Smooth muscle cell of the coronary artery (primary cell): ENCODE measurements around the gene PCDHGA7. TPM values are rescaled to one million over a fixed set of nuclear protein-coding genes. Genes with fewer than 3 reads are reported as not detected.

ENCODE experiments used
- total RNA-seq: library from RNA; depleted of rRNA; stranded (reverse); fragments of >200 nt; gene quantifications from 2 replicates; pipeline ENCODE4 v1.2.3, GENCODE V29; 2014; ENCODE audit warnings: low replicate concordance

PCDHGA7 gene
- 2.3 and 2.8 TPM in 2 replicates for total RNA-seq

DNA sequence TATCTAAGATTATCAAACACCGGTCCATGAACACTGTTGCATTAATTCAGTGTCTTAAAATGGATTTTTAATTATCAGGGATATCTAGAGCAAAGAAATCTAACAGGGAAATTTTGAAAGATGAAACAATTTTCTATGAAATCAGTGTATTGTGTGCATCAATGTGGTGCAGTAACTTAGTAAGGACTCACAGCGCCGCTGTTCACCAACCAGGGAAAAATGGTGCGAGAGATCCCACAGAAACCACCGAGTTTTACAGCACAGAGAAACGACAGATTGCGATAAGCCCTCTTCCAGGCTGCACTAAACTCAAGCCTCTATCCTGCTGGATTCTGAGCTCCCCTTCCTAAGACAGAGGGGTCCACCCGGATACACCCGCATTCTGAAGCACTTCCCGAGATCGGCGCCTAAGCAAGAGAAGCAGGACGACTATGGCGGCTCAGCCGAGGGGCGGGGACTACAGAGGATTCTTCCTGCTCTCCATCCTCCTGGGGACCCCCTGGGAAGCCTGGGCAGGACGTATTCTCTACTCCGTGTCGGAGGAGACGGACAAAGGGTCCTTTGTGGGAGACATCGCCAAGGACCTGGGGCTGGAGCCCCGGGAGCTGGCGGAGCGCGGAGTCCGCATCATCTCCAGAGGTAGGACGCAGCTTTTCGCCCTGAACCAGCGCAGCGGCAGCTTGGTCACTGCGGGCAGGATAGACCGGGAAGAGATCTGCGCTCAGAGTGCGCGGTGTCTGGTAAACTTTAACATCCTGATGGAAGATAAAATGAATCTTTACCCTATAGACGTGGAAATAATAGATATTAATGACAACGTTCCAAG is at the start of gene PCDHGA7:
TSS of gene PCDHGA7 (plus strand) at position 274 of the 826 bp plus-strand sequence. CDS start at position 432, 158 bp downstream.

DNA sequence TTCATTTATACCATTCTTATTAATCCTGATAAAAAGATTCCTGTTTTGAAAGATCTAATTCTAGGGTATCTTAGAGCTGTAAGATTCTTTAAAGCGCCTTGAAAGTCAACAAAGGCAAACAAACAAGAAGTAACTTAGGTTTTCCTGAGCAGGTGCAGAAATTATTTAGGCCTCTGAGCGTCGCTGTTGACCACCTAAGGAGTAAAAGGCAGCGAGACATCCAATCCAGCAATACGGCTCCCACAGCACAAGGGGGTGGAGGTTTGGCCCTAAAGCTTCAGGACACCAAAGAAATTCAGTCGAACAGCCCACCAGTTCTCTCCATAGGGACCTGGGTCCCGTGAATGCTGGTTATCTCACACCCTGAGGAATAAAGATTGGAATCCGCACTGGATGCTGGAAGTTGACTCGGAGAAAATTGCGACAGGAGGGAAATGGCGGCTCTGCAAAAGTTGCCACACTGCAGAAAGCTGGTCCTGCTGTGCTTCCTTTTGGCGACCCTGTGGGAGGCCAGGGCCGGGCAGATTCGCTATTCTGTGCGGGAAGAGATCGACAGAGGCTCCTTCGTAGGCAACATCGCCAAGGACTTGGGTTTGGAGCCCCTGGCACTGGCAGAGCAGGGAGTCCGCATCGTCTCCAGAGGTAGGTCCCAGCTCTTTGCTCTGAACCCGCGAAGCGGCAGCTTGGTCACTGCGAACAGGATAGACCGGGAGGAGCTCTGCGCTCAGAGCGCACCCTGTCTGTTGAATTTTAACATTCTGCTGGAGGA is 43.8 kb upstream of the PCDHGA7 start, which contains the start of gene PCDHGA2:
TSS of gene PCDHGA2 (plus strand) at position 223 of the 769 bp plus-strand sequence.

DNA sequence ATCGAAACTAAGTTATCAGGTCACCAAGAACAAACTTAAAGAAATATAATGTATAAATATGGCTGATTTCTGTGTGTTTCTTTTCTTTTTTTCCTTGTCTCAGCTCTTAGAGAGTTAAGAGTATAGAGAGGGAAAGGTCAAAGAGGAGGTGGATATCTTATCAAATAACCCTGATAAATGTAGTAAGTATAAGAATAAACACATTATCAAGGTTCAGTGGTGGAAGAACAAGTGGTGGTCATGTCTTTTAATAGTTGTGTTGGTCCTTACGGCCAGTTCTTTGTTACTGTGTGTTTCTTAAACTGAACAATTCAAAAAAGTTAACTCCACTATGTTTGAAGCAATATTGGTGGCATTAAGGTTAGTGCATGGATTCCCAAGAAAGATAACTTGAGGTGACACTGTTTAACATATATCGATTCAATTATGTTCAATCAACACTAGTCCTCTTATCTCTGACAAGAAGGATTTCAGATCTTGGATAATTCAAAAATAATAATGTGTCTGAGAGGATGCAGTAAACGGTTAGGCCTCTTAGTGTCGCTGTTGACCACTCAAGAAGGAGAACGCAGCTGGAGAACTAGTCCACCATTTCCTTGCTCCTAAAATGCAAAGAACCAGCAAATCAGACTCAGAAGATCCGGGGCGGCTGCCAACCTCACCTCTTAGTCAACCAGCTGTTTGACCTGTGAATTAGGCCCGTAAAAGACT is 39.1 kb upstream of the PCDHGA7 start, which contains the start of gene PCDHGA3:
TSS of gene PCDHGA3 (plus strand) at position 588 of the 711 bp plus-strand sequence. CDS start 205 bp downstream, outside the sequence.

DNA sequence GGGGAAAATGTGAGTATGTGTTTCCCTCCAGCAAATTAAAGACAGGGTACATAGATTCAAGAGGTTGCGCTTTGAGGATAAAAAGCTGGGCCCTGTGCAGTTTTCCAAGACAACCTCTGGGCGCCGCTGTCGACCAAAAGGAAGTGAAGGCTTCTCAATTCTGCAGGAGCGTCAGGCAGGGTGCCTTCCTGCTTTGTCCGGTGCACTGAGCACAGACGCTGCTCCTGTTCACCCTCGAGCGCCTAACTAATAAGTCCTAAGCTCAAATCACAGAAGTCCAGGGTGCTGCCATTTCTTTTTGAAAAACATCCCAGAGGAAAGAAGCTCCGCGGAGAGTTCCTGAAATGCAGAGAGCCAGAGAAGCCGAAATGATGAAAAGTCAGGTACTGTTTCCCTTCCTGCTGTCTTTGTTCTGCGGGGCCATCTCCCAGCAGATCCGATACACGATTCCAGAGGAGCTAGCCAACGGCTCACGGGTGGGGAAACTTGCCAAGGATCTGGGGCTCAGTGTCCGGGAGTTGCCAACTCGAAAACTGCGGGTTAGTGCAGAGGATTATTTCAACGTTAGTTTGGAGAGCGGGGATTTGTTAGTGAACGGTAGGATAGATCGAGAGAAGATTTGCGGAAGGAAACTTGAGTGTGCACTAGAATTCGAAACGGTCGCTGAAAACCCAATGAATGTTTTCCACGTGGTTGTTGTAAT is 32.5 kb upstream of the PCDHGA7 start, which contains the start of gene PCDHGB1:
TSS of gene PCDHGB1 (plus strand) at position 183 of the 703 bp plus-strand sequence. CDS start at position 345, 162 bp downstream.

DNA sequence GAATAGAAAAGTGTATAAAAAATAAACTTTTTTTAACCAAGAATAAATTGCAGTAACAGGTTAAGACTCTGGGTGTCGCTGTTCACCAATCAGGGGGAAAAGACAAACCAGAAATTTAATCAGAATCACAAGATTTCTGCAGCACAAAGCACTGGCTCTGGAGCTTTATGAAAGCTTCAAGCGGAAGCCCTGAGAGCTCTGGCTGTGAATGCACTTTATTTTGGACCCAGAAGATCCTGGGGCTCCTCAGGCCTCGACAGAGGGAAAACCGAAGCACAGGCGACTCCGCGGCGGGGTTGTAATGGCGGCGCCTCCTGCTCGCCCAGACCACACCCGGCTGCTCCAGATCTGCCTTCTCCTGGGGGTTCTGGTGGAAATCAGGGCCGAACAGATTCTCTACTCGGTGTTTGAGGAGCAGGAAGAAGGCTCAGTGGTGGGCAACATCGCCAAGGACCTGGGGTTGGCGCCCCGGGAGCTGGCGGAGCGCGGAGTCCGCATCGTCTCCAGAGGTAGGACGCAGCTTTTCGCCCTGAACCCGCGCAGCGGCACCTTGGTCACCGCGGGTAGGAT is 27.6 kb upstream of the PCDHGA7 start, which contains the start of gene PCDHGA4:
TSS of gene PCDHGA4 (plus strand) at position 122 of the 570 bp plus-strand sequence. CDS start at position 209, 87 bp downstream.

DNA sequence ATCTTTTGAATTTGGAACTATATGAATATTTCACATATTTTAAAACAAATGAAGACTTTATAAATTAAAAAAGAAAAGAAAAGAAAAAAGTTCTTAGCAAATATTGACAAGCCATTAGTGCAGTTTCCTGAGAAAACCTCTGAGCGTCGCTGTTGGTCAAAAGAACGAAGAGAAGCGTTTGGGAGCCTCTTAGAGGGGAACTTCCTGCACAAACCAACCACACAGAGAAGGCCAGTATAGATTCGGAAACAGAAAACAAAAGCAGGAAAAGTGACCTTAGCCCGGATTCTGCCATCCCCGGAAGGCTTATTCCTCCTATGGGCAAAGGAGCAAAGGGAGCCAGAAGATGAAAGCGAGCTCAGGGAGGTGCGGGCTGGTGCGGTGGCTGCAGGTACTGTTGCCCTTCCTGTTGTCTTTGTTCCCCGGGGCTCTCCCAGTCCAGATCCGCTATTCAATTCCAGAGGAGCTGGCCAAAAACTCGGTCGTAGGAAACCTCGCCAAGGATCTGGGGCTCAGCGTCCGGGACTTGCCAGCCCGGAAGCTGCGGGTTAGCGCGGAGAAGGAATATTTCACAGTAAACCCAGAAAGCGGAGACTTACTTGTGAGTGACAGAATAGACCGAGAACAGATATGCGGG is 22.6 kb upstream of the PCDHGA7 start, which contains the start of gene PCDHGB2:
TSS of gene PCDHGB2 (plus strand) at position 205 of the 637 bp plus-strand sequence. CDS start at position 347, 142 bp downstream.

DNA sequence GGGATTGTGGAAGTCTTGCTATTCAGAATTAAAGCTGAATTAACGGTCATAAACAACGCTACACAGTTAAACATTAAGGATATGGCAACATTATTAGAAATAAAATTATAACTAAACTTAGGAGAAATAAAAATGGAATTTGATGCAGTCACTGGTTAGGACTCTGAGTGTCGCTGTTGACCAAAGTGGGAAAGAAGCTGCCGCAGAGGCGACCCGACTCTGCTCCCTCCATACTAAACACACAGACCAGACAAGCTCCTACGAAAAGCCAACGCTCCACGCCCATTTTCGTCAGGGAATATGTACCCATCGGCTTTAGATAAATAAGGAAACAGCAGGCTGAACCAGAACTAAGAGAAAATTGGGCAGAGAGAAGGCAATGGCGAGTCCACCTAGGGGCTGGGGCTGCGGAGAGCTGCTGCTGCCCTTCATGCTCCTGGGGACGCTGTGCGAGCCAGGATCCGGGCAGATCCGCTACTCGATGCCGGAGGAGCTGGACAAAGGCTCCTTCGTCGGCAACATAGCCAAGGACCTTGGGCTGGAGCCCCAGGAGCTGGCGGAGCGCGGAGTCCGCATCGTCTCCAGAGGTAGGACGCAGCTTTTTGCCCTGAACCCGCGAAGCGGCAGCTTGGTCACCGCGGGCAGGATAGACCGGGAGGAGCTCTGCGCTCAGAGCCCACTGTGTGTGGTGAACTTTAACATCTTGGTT is 18.4 kb upstream of the PCDHGA7 start, which contains the start of gene PCDHGA5:
TSS of gene PCDHGA5 (plus strand) at position 211 of the 709 bp plus-strand sequence. CDS start at position 380, 169 bp downstream.

DNA sequence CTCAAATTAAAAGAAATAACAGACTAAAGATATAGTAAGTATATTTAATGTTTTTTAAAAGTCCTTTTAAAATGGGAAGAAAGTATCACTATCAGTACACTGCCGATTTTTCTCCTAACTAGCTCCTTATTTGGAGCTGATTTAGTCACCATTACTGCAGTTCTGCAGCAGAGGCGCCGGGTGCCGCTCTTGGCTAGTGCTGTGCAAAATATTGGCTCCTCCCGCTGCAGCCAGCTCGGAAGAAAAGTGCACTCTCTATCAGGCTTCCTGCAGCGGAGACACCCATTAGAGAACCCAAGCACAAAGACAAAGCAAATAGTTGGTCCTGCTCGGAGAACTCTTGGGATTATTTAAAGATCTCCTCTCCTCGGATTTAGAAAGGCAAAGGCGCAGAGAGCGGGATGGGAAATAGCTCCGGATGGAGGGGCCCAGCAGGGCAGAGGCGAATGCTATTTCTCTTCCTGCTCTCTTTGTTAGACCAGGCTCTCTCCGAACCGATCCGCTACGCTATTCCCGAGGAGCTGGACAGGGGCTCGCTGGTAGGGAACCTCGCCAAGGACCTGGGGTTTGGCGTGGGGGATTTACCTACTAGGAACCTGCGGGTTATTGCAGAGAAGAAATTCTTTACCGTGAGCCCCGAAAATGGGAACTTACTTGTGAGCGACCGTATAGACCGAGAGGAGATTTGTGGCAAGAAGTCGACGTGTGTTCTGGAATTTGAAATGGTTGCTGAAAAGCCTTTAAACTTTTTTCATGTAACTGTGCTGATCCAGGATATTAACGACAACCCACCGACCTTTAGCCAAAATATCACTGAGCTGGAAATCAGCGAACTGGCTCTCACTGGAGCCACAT is 12.3 kb upstream of the PCDHGA7 start, which contains the start of gene PCDHGB3:
TSS of gene PCDHGB3 (plus strand) at position 249 of the 855 bp plus-strand sequence. CDS start at position 402, 153 bp downstream.

DNA sequence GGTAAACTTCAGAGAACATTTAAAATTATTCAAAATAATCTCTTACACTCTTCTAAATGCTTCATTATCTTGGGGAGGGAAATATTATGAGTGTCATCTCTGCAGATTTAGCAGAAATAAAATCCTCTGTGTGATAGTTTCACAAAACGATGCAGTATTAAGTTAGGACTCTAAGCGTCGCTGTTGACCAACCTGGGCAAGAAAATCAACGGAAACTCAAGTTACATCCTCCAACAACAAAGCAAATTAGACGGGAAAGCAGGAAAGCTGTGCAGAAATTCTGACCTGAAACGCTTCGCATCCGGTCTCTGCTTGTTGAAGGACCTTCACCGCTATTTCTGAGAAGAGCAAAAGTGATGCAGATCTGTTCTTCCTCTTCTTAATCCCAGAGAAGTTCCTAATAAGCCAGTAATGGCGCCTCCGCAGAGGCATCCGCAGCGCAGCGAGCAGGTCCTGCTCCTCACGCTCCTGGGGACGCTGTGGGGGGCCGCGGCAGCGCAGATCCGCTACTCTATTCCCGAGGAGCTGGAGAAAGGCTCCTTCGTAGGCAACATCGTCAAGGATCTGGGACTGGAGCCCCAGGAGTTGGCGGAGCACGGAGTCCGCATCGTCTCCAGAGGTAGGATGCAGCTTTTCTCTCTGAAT is 8.7 kb upstream of the PCDHGA7 start, which contains the start of gene PCDHGA6:
TSS of gene PCDHGA6 (plus strand) at position 219 of the 645 bp plus-strand sequence. CDS start at position 412, 193 bp downstream.

DNA sequence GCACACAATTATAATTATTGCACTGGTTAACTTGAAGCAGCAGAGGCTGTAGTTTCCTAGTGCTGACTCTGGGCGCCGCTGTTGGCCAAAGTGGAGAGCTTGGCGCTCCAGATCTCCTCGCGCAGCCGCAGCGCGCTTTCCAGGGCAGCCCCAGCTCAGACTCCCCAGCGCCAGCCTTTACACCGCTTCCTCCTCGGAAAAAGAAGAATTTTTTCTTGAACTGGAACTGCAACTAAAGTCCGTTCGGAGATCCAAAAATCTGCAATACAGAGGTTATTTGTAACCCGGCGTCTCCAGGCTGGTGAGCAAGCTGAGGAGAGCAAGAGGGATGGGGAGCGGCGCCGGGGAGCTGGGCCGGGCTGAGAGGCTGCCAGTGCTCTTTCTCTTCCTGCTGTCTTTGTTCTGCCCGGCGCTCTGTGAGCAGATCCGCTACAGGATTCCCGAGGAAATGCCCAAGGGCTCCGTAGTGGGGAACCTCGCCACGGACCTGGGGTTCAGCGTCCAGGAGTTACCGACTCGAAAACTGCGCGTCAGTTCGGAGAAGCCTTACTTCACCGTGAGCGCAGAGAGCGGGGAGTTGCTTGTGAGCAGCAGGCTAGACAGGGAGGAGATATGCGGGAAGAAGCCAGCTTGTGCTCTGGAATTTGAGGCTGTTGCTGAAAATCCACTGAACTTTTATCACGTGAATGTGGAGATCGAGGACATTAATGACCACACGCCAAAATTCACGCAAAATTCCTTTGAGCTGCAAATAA is 5.2 kb downstream of the PCDHGA7 start, which contains the start of gene PCDHGB4:
TSS of gene PCDHGB4 (plus strand) at position 142 of the 755 bp plus-strand sequence. CDS start at position 329, 187 bp downstream.

DNA sequence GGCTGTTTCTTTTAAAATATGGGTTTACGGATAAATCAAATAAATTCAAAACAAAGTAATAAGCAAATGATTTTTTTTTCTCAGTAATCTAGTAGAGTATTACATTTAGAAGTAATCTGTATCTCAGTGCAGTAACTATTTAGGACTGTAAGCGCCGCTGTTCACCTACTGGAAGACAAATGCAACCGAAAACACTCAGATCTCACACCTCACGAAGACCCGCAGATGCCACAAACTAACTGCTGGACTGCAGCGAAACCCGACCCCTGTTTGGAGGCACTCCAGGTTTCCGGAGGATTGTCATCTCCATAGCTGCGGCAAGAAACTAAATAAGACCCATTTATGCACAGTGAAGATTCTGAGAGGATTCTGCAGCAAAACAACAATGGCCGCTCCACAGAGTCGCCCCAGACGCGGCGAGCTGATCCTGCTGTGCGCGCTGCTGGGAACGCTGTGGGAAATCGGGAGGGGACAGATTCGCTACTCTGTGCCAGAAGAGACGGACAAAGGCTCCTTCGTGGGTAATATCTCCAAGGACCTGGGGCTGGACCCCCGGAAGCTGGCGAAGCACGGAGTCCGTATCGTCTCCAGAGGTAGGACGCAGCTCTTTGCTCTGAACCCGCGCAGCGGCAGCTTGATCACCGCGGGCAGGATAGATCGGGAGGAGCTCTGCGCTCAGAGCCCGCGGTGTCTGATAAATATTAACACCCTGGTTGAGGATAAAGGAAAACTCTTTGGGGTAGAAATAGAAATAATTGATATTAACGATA is 10.1 kb downstream of the PCDHGA7 start, which contains the start of gene PCDHGA8:
TSS of gene PCDHGA8 (plus strand) at position 205 of the 770 bp plus-strand sequence. CDS start at position 386, 181 bp downstream.

DNA sequence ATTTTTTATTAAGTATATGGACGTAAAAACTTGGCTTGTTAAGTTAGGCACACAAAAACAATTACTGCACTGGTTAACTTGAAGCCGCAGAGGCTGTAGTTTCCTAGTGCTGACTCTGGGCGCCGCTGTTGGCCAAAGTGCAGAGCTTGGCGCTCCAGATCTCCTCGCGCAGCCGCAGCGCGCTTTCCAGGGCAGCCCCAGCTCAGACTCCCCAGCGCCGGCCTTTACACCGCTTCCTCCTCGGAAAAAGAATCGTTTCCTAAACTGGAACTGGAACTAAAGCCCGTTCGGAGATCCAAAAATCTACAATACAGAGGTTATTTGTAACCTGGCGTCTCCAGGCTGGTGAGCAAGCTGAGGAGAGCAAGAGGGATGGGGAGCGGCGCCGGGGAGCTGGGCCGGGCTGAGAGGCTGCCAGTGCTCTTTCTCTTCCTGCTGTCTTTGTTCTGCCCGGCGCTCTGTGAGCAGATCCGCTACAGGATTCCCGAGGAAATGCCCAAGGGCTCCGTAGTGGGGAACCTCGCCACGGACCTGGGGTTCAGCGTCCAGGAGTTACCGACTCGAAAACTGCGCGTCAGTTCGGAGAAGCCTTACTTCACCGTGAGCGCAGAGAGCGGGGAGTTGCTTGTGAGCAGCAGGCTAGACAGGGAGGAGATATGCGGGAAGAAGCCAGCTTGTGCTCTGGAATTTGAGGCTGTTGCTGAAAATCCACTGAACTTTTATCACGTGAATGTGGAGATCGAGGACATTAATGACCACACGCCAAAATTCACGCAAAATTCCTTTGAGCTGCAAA is 15.4 kb downstream of the PCDHGA7 start, which contains the start of gene PCDHGB5:
TSS of gene PCDHGB5 (plus strand) at position 192 of the 796 bp plus-strand sequence. CDS start at position 373, 181 bp downstream.

DNA sequence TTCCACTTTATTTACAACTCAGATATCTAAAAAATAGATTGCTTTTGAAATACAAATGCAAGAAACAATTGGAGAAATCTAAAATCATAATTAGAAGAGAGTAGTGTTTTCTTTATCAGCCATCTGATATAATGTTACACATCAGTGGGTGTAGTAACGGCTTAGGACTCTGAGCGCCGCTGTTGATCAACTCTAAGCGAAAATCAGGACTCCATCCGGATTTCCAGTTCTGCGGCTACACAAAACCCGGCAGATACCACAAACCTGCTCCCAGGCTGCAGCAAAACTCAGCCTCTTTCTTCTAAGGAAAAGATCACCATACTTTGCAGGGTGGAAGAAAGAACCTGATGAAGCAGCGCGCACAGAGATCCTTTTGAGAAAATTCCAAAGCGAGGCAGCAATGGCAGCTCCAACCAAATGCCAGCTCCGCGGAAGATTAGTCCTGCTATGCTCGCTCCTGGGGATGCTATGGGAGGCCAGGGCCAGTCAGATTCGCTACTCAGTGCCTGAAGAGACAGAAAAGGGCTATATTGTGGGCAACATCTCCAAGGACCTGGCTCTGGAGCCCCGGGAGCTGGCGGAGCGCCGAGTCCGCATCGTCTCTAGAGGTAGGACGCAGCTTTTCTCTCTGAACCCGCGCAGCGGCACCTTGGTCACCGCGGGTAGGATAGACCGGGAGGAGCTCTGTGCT is 20.2 kb downstream of the PCDHGA7 start, which contains the start of gene PCDHGA9:
TSS of gene PCDHGA9 (plus strand) at position 226 of the 691 bp plus-strand sequence. CDS start at position 401, 175 bp downstream.

DNA sequence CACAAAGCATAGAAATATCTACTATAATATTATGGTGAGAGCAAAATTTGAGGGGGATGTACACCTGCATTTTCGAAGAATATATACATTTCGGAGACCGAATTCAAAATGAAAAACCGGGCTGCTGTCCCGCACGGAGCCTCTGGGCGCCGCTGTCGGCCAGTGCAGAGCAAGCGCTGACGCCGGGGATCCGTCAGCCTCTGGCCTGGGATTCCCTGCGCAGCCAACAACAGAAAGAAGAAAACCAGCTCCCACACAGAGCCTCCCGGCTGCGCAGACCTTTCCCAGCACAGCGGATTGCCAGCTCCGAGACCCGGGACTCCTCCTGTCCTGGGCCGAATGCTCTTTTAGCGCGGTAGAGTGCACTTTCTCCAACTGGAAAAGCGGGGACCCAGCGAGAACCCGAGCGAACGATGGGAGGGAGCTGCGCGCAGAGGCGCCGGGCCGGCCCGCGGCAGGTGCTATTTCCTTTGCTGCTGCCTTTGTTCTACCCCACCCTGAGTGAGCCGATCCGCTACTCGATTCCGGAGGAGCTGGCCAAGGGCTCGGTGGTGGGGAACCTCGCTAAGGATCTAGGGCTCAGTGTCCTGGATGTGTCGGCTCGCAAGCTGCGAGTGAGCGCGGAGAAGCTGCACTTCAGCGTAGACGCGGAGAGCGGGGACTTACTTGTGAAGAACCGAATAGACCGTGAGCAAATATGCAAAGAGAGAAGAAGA is 25.4 kb downstream of the PCDHGA7 start, which contains the start of gene PCDHGB6:
TSS of gene PCDHGB6 (plus strand) at position 232 of the 716 bp plus-strand sequence. CDS start at position 414, 182 bp downstream.

